ENCODE results near the gene CLTC. TPM values are rescaled to one million over a fixed set of nuclear protein-coding genes. Genes with fewer than 3 reads are reported as not detected.

CLTC gene
- total RNA-seq, 2 experiments from 2014 or later = 203 to 206 TPM

DNA sequence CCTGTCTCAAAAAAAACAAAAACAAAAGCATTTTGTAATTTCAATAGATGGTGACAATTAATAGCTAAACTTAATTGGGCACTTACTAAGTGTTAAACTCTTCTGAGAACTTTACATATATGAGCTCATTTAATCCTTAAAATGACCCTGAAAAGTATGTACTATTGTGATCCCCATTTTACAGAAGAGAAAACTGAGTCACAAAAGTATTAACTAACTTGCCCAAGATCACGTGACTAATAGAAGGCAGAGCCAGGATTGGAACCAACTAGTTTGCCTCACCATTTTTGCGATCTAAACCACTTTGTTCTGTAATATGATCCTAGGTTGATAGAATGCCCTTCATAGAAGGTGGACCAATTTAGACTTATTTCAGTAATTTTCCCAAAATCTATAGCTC, 114.0 kb downstream of the CLTC start:
- no peak for DNase-seq
- H3K36me3 Mint-ChIP-seq = peaks cover 10% of the 10 kb centered on the region
- no peak overlapping the region for H3K4me3 Mint-ChIP-seq
- H3K9me3 Mint-ChIP-seq = no peaks in the 10 kb centered on the region
- no peak overlapping the region for H3K27ac Mint-ChIP-seq
- intact Hi-C loops (cut with micrococcal nuclease) = no loop called here
- POLR2A ChIA-PET = no interaction called here
- peaks cover 14% of the 10 kb centered on the region for H3K4me1 Mint-ChIP-seq (ENCODE audit: low read depth)
- no peaks in the 10 kb centered on the region for H3K27me3 Mint-ChIP-seq
- CTCF ChIA-PET = interaction anchor here (1.0 to 1.2 kb wide), 2 partner anchors 20 to 119 kb away, joined by 3 to 4 read pairs; no protein-coding TSS in a partner anchor

DNA sequence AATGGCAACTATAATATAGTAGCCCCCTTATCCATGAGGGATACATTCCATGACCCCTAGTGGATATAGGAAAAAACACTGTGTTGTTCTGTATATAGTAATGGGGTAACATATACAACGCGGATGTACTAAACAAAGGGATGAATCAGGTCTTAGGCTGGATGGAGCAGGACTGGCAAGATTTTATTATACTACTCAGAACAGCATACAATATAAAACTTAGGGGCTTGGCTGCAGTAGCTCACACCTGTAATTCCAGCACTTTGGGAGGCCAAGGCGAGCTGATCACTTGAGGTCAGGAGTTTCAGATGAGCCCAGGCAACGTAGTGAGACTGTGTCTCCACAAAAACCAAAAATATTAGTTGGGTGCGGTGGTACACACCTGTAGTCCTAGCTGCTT, 114.5 kb downstream of the CLTC start:
- Mint-ChIP-seq H3K36me3 (peaks cover 9% of the 10 kb centered on the region), H3K9me3 (no peaks in the 10 kb centered on the region), H3K4me1 (ENCODE audit: low read depth) (peaks cover 10% of the 10 kb centered on the region), H3K27me3 (no peaks in the 10 kb centered on the region), H3K27ac (no peak overlapping the region), H3K4me3 (no peak overlapping the region)
- POLR2A ChIA-PET = no interaction called here
- intact Hi-C loops (cut with micrococcal nuclease) = no loop called here
- CTCF ChIA-PET = interaction anchor here (1.0 to 1.3 kb wide), 3 partner anchors 12 to 119 kb away, joined by 3 to 4 read pairs (median 4); no protein-coding TSS in a partner anchor
- DNase-seq = no peak

DNA sequence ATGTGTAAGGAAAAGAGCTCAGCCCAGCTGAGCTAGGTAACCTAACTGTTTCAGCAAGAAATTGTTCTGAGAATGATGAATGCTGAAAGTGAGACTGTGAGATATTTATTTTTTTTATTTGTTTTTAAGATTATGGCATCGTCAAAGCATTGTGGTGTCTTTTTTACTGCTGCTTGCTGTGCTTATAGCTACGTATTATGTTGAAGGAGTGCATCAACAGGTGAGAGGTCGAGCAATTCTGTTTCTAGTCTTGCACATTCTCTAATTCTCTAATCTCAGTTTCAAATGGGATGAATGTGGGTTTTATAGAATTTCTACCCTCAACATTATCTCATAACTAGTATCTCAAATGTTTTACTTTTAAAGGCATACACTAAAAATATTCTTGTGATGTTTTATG, 117.6 kb downstream of the CLTC start:
- Mint-ChIP-seq H3K36me3 (peaks cover 16% of the 10 kb centered on the region), H3K4me1 (ENCODE audit: low read depth) (no peaks in the 10 kb centered on the region), H3K4me3 (no peak overlapping the region), H3K27ac (no peak overlapping the region), H3K9me3 (no peaks in the 10 kb centered on the region), H3K27me3 (no peaks in the 10 kb centered on the region)
- no peak for DNase-seq
- intact Hi-C loops (cut with micrococcal nuclease) = no loop called here
- POLR2A ChIA-PET = no interaction called here
- CTCF ChIA-PET = no interaction called here

DNA sequence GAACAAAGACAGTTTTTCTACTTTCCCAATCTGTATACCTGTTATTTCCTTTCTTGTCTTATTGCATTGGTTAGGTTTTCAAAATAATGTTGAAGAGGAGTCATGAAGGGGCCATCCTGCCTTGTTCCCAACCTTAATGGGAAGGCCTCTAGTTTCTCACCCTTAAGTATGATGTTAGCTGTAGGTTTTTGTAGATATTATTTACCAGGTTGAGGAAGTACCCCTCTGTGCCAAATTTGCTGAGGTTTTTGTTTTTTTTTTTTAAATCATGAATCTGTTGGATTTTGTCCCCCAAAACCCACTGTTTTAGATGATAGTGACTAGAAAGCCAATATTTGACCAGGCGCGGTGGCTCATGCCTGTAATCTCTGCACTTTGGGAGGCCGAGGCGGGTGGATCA, 124.1 kb downstream of the CLTC start:
- Mint-ChIP-seq H3K27ac (no peak overlapping the region), H3K36me3 (peaks cover 23% of the 10 kb centered on the region), H3K27me3 (no peaks in the 10 kb centered on the region), H3K9me3 (peaks cover 7% of the 10 kb centered on the region), H3K4me3 (no peak overlapping the region), H3K4me1 (ENCODE audit: low read depth) (peaks cover 8% of the 10 kb centered on the region)
- intact Hi-C loops (cut with micrococcal nuclease) = no loop called here
- no peak for DNase-seq
- CTCF ChIA-PET = no interaction called here
- POLR2A ChIA-PET = no interaction called here

DNA sequence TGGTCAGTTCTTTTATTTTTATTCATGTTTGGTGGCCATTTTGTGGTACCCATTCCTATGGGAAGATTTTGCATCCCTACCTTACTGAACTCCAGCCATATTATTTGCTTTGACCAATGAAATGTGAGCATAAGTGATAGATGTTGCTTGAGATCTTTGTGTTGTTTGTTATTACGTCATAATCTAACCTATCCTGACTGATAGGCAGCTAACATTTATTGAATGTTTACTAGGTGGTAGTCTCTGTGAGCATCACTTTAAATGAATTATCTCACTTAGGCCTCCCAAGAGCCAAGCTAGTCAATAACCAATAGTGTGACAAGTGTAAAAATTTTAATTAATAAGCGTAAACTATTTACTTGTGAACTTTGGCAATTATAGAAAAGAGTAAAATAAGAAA, 125.3 kb downstream of the CLTC start:
- intact Hi-C loops (cut with micrococcal nuclease) = loop anchor here (5.0 kb wide), 1 partner anchor 223 kb away; no protein-coding TSS in a partner anchor
- no peak overlapping the region for H3K4me3 Mint-ChIP-seq
- peaks cover 12% of the 10 kb centered on the region for H3K4me1 Mint-ChIP-seq (ENCODE audit: low read depth)
- no peak overlapping the region for H3K27ac Mint-ChIP-seq
- H3K27me3 Mint-ChIP-seq = no peaks in the 10 kb centered on the region
- DNase-seq = no peak
- CTCF ChIA-PET = interaction anchor here (0.8 to 1.6 kb wide), 6 partner anchors 9 to 434 kb away, joined by 3 to 4 read pairs (median 3); partner anchors contain the start of gene VMP1
- POLR2A ChIA-PET = no interaction called here
- peaks cover 24% of the 10 kb centered on the region for H3K36me3 Mint-ChIP-seq
- peaks cover 7% of the 10 kb centered on the region for H3K9me3 Mint-ChIP-seq

Other genes starting within 250 kb of the CLTC start
- gene DHX40, start 54.3 kb upstream of the CLTC start, total RNA-seq = 10 to 100 TPM; 17.9 to 19.0 TPM
- gene PTRH2, start 87.5 kb downstream of the CLTC start, total RNA-seq = 10 to 100 TPM; 35.9 TPM
- 100 to 1,000 TPM; 517 to 553 TPM for gene VMP1, start 87.8 kb downstream of the CLTC start, total RNA-seq

Measured in activated CD4-positive, alpha-beta memory T cell treated with anti-CD3 and anti-CD28 coated beads for 36 hours (primary cell).